Vagina (tissue), 2 donors: ENCODE results near the gene NLRP3.

Experiments
- CTCF ChIP-seq, 3 experiments: fragments of 450-650 bp in 2 of 3; fragments of 200-600 bp in 1 of 3; sonication (generic) in 1 of 3; IDR thresholded peaks; one replicate each; pipeline ENCODE4 v1.5.1; 2017 to 2019; ENCODE audit warnings: antibody characterized with exemption in 3 of 3, mild to moderate bottlenecking in 2 of 3, moderate library complexity in 2 of 3
- POLR2AphosphoS5 ChIP-seq, 2 donors: sonication (generic); formaldehyde crosslinking; IDR thresholded peaks; one replicate each; pipeline ENCODE4 v1.9.0; 2017; ENCODE audit warnings: antibody characterized with exemption in 2 of 2, mild to moderate bottlenecking in 2 of 2, low read depth in 1 of 2; ENCODE audit not compliant: insufficient read depth in 1 of 2

GRCh38 chr1:247406014-247406656 lies 9.8 kb upstream of the NLRP3 start:
- no peak for TF ChIP-seq CTCF (IDR thresholded peaks at IDR 0.05)
- TF ChIP-seq POLR2AphosphoS5 (IDR thresholded peaks at IDR 0.05; ENCODE audit: insufficient read depth in 1 of 2, low read depth in 1 of 2) = no peak
